ENCODE measurements around the gene PAX5.

Gene PAX5

GRCh38 chr9:36987891-36988290 is 46.2 kb downstream of the PAX5 start:
- Histone ChIP-seq H3K36me3 (ENCODE audit: control insufficient read depth, insufficient read depth, low read length) (no peaks in the 10 kb centered on the region), H3K9ac (ENCODE audit: low read length) (no peak overlapping the region), H3K27ac (ENCODE audit: low read depth, low read length) (no peak overlapping the region), H3K4me1 (ENCODE audit: control insufficient read depth, insufficient read depth, low read length) (no peaks in the 10 kb centered on the region), H3K4me3 (ENCODE audit: low read length) (no peak overlapping the region), H3K27me3 (ENCODE audit: control insufficient read depth, insufficient read depth, low read length) (peaks cover 15% of the 10 kb centered on the region)

DNA sequence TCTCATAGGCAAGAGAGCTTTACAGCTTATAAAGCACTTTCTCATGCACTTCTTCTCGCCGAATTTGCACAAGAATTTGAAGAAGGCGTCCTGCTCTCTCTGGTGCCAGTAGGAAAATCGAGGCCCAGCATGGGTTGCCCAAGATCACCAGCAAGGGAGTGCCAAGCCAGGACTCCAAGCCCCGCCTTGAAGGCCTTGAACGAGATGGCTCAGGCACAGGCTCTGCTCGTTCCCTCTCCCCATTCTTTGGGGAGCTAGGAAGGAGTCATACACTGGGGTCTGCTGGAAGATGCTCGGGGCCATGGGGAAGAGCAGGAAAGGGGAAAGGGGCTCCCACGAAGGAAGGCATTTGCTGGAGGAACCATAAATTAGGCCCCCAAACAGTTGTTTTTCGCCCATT is 46.7 kb downstream of the PAX5 start:
- Histone ChIP-seq H3K4me3 (ENCODE audit: low read length) (no peak overlapping the region), H3K27ac (ENCODE audit: low read depth, low read length) (no peak overlapping the region), H3K9ac (ENCODE audit: low read length) (no peak overlapping the region), H3K27me3 (ENCODE audit: control insufficient read depth, insufficient read depth, low read length) (peaks cover 15% of the 10 kb centered on the region), H3K4me1 (ENCODE audit: control insufficient read depth, insufficient read depth, low read length) (no peaks in the 10 kb centered on the region), H3K36me3 (ENCODE audit: control insufficient read depth, insufficient read depth, low read length) (no peaks in the 10 kb centered on the region)

DNA sequence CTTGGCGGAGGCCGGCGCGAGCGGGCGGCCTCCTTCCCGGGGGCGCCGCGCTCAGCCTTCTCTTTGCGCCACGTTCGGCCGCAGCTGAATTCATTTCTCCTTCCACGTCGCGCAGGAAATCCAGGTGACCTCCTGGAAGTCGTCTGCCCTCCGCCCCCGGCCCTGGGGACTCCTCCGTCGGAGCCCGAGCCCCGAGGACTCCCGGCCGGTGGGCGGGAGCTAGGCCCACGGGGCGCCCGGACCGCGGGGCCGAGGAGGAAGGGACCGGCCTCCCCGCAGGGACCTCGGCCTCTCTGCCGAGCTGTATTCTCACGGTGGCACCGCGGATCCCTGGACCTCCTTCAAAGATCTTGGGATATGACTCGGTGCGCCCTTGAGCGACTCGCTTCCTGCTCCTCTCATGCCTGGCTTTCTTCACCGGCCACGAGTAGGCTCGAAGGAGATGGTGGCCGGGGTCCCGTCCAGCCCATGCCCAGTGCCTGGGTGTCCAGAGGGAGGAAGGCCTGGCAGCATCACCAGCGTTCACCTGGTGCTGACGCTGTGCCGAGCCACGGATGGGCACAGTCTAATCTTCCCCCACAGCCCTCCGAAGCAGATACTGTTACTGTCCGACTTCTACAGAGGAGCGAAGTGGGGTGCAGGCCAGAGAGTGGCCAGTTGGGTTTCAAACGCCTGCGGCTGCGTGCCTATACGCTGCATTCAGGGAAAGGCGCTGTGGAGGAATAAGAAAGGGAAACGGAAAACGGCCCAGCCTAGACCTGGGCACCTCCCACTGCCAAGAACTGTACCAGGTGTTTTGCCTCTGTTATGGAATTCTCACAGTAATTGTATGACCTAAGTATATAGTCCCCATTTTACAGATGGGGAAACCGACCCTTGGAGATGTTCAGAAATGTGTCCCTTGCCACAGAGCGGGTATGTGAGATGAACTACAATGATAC is 47.3 kb downstream of the PAX5 start:
- no peaks in the 10 kb centered on the region for H3K36me3 ChIP-seq (ENCODE audit: control insufficient read depth, insufficient read depth, low read length)
- peaks cover 15% of the 10 kb centered on the region for H3K27me3 ChIP-seq (ENCODE audit: control insufficient read depth, insufficient read depth, low read length)
- H3K27ac ChIP-seq (ENCODE audit: low read depth, low read length), result no peak overlapping the region
- no peaks in the 10 kb centered on the region for H3K4me1 ChIP-seq (ENCODE audit: control insufficient read depth, insufficient read depth, low read length)
- no peak overlapping the region for H3K4me3 ChIP-seq (ENCODE audit: low read length)
- H3K9ac ChIP-seq (ENCODE audit: low read length), result no peak overlapping the region

GRCh38 chr9:36985769-36986467 is 48.1 kb downstream of the PAX5 start:
- no peak overlapping the region for H3K9ac ChIP-seq (ENCODE audit: low read length)
- H3K4me1 ChIP-seq (ENCODE audit: control insufficient read depth, insufficient read depth, low read length), result no peaks in the 10 kb centered on the region
- H3K27me3 ChIP-seq (ENCODE audit: control insufficient read depth, insufficient read depth, low read length), result peaks cover 15% of the 10 kb centered on the region
- no peaks in the 10 kb centered on the region for H3K36me3 ChIP-seq (ENCODE audit: control insufficient read depth, insufficient read depth, low read length)
- no peak overlapping the region for H3K27ac ChIP-seq (ENCODE audit: low read depth, low read length)
- no peak overlapping the region for H3K4me3 ChIP-seq (ENCODE audit: low read length)

DNA sequence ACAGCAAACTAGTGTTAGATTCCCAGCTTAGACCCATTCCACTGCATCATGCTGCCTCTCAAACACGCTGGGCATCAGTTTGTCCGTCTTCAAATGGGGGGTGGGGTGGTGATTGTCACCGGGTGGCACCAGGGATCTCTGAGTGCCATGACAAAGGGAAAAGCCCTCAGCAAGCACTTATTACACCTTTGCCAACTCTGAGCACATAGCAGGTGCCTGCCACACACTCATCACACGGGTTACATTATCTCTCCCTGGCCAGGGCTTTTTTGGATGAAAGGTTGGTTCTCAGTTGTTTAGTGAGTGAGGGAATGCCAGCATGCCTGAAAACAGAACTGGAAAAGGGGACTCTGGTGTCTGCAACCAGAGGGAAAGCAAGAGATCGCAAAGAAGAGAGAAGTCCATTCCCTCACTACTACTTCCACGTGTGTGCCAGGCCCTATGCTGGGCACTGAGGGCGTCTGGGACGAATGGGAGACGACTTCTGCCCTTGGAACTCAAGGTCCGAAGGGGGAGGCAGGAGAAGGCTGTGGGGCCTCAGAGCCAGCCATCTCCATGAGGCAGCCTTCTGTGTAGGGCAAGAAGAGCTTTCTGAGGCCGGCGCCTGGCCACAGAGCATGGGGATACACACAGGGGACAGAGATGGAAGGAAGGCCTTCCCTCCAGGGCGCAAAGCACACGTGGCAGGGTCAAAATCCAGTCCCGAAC is 48.9 kb downstream of the PAX5 start:
- Histone ChIP-seq H3K4me1 (ENCODE audit: control insufficient read depth, insufficient read depth, low read length) (no peaks in the 10 kb centered on the region), H3K4me3 (ENCODE audit: low read length) (no peak overlapping the region), H3K36me3 (ENCODE audit: control insufficient read depth, insufficient read depth, low read length) (no peaks in the 10 kb centered on the region), H3K27ac (ENCODE audit: low read depth, low read length) (no peak overlapping the region), H3K27me3 (ENCODE audit: control insufficient read depth, insufficient read depth, low read length) (peaks cover 15% of the 10 kb centered on the region), H3K9ac (ENCODE audit: low read length) (no peak overlapping the region)

DNA sequence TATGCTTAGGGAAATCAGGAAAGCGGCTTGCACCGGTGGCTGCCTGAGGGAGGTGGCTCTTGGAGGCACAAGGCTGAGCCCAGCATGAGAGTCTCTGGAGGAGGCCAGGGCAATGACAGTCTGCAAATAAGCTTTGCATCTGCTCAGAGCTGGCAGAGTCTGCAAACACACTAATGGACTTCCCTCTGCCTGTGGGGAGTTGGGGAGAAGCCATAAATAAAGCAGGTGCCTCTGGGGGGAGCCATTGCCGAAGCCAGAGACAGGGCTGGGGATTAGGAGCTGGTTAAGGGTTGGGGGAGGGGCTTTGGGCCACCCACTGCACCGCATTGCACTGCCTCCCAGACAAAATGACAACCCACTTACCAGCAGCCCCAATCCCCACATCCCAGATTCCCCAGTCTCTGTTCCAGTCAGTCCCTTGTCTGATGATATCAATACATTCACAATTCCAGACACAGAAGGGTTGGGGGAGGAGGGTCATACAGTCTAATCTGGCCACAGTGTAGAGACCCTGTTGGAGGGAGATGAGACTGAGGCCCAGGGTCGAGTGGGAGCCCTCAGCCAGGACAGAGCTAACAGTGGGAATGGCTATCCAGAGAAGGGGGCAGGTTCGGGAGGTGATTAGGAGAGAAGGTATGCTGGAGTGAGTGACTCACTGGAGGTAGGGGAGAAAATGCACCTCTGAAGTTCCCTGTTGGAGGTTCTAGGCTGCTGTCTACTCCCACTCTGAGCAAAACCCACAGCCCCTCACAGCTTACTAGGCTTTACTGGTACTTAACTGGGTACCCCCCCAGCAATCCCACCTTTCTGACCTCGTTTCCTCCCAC is 53.7 kb downstream of the PAX5 start:
- Histone ChIP-seq H3K36me3 (ENCODE audit: control insufficient read depth, insufficient read depth, low read length) (no peaks in the 10 kb centered on the region), H3K9ac (ENCODE audit: low read length) (no peak overlapping the region), H3K4me3 (ENCODE audit: low read length) (no peak overlapping the region), H3K27me3 (ENCODE audit: control insufficient read depth, insufficient read depth, low read length) (peaks cover 3% of the 10 kb centered on the region), H3K27ac (ENCODE audit: low read depth, low read length) (no peak overlapping the region), H3K4me1 (ENCODE audit: control insufficient read depth, insufficient read depth, low read length) (no peaks in the 10 kb centered on the region)

GRCh38 chr9:36976371-36977030 is 57.6 kb downstream of the PAX5 start:
- Histone ChIP-seq H3K27me3 (ENCODE audit: control insufficient read depth, insufficient read depth, low read length) (no peaks in the 10 kb centered on the region), H3K4me1 (ENCODE audit: control insufficient read depth, insufficient read depth, low read length) (no peaks in the 10 kb centered on the region), H3K36me3 (ENCODE audit: control insufficient read depth, insufficient read depth, low read length) (no peaks in the 10 kb centered on the region), H3K4me3 (ENCODE audit: low read length) (no peak overlapping the region), H3K9ac (ENCODE audit: low read length) (no peak overlapping the region), H3K27ac (ENCODE audit: low read depth, low read length) (no peak overlapping the region)

DNA sequence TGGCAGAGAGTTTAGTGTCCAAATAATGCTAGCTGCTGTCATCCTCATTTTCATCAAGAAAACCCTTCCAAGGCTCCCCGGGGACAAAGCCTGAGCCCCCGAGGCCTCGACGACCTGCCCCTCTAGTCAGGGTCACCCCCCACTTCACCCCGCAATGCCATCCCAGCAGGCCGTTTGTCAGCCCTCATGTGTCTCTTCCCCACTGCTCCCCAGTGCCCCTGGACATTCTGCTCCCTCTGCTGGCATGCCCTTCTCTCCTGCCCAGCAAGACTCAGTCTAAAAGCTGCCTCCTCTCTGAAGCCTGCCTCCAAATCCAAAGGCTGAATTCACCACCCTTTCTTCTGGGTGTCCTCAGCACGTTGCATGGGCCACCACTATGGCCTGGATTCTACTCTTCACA is 59.3 kb downstream of the PAX5 start:
- H3K9ac ChIP-seq (ENCODE audit: low read length), result no peak overlapping the region
- no peaks in the 10 kb centered on the region for H3K27me3 ChIP-seq (ENCODE audit: control insufficient read depth, insufficient read depth, low read length)
- no peaks in the 10 kb centered on the region for H3K36me3 ChIP-seq (ENCODE audit: control insufficient read depth, insufficient read depth, low read length)
- no peak overlapping the region for H3K27ac ChIP-seq (ENCODE audit: low read depth, low read length)
- H3K4me3 ChIP-seq (ENCODE audit: low read length), result no peak overlapping the region
- H3K4me1 ChIP-seq (ENCODE audit: control insufficient read depth, insufficient read depth, low read length), result no peaks in the 10 kb centered on the region

DNA sequence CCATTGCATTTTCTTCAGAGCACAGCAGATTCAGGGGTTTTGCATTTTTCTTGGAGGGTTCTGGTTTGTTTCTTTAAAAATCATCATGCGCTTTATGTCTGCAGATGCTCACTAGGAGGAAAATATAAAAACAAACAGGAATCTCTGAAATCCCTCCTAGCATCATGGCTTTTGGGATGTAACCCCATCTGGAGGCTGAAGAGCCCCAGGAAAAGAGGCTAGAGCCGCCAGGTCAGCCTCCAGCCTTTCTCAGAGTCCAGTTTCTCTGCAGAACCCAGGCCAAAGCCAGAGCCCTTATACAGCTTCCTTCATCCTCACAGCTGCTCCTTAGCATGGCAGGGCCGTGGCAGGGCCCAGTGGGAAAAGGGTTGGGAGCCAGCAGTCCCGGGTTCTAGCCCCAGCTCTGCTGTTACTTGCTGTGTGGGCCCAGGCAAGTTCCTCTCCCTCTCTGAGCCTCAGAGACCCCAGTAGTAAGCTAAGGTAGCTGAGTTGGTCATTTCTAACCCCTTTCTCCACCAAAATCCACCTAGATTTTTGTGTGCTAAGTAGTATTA is 62.1 kb downstream of the PAX5 start:
- H3K4me1 ChIP-seq (ENCODE audit: control insufficient read depth, insufficient read depth, low read length), result no peaks in the 10 kb centered on the region
- no peak overlapping the region for H3K9ac ChIP-seq (ENCODE audit: low read length)
- no peaks in the 10 kb centered on the region for H3K27me3 ChIP-seq (ENCODE audit: control insufficient read depth, insufficient read depth, low read length)
- H3K27ac ChIP-seq (ENCODE audit: low read depth, low read length), result no peak overlapping the region
- H3K36me3 ChIP-seq (ENCODE audit: control insufficient read depth, insufficient read depth, low read length), result no peaks in the 10 kb centered on the region
- H3K4me3 ChIP-seq (ENCODE audit: low read length), result no peak overlapping the region

GRCh38 chr9:36970007-36970888 is 63.8 kb downstream of the PAX5 start:
- H3K4me3 ChIP-seq (ENCODE audit: low read length), result no peak overlapping the region
- H3K27ac ChIP-seq (ENCODE audit: low read depth, low read length), result no peak overlapping the region
- no peaks in the 10 kb centered on the region for H3K4me1 ChIP-seq (ENCODE audit: control insufficient read depth, insufficient read depth, low read length)
- H3K9ac ChIP-seq (ENCODE audit: low read length), result no peak overlapping the region
- no peaks in the 10 kb centered on the region for H3K27me3 ChIP-seq (ENCODE audit: control insufficient read depth, insufficient read depth, low read length)
- H3K36me3 ChIP-seq (ENCODE audit: control insufficient read depth, insufficient read depth, low read length), result no peaks in the 10 kb centered on the region

Data from rectal smooth muscle tissue (tissue), 1 donor.